ENCODE measurements around the gene RHOF.

GRCh38 chr12:121792607-121793439, 665 bp downstream of the RHOF start:
- TF ChIP-seq, protein P1, sequence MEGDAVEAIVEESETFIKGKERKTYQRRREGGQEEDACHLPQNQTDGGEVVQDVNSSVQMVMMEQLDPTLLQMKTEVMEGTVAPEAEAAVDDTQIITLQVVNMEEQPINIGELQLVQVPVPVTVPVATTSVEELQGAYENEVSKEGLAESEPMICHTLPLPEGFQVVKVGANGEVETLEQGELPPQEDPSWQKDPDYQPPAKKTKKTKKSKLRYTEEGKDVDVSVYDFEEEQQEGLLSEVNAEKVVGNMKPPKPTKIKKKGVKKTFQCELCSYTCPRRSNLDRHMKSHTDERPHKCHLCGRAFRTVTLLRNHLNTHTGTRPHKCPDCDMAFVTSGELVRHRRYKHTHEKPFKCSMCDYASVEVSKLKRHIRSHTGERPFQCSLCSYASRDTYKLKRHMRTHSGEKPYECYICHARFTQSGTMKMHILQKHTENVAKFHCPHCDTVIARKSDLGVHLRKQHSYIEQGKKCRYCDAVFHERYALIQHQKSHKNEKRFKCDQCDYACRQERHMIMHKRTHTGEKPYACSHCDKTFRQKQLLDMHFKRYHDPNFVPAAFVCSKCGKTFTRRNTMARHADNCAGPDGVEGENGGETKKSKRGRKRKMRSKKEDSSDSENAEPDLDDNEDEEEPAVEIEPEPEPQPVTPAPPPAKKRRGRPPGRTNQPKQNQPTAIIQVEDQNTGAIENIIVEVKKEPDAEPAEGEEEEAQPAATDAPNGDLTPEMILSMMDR (IDR thresholded peaks at IDR 0.05) = no peak
- TF ChIP-seq EP300 (IDR thresholded peaks at IDR 0.05) (no peak), POLR2A (IDR thresholded peaks at IDR 0.05) (no peak)
